GM18511 (cell line): Measurements from ENCODE around the gene LRRC4C.
"Not testable (repeated sequence)": the region's sequence is repeated elsewhere in the genome, so short reads cannot be mapped to it uniquely, and the experiment has no call there.

Experiments
- ATAC-seq: cut with Tn5 transposase; IDR thresholded peaks from one replicate; pipeline ENCODE4 v1.9.1; 2021; ENCODE audit warnings: mild to moderate bottlenecking, moderate library complexity; ENCODE audit not compliant: unreplicated experiment

Gene LRRC4C

DNA sequence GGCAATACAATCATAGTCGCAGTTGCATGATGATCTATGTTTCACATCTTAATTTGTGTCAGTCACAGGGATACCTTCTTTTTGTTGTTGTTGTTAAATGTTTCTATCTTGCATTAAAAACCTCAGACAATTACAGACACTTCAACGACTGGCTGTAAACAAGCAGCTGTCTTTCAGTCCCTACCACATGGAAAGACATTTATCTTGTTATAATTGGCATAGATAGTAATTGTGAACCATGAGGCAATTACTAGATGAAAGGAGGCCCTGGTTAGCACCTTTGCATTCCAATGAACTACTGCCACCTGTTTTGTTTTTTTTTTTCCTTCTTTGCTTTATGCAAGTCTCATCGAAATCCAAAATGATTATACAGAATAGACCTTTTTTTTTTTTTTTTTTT, 416.8 kb downstream of the LRRC4C start:
- ATAC-seq, result no peak

DNA sequence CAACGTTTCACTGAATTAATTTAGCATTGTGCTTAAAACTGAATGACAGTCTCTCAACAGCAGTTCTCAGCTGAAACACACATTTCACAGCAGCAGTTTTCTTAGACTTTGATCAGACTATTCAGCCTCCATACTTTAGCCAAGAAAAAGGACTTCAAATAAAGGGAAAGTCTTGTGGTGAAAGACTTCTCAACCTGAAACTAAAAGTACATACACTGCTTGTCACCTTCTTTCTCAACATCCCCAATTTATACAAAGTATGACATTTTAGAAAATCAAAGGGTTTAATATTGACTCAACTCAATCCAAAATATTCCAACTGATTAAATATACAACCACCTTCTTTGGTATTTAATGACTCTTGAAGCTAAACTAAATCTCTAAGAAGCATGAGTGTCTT, 419.0 kb downstream of the LRRC4C start:
- no peak for ATAC-seq

DNA sequence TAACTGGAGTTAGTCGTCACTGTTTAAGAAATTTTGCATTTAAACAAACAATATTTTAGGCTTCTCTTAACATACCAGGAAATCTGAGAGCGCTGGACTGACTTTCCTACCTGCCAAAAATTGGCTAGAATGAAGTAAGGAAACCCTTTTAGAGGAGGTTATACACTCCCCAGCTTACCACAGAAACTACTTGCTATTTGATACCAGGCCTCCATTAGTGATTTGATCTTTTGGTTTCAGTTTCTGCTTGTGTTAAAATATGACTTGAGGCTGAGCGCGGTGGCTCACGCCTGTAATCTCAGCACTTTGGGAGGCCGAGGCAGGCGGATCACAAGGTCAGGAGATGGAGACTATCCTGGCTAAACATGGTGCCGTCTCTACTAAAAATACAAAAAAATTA, 419.9 kb downstream of the LRRC4C start:
- no peak for ATAC-seq

DNA sequence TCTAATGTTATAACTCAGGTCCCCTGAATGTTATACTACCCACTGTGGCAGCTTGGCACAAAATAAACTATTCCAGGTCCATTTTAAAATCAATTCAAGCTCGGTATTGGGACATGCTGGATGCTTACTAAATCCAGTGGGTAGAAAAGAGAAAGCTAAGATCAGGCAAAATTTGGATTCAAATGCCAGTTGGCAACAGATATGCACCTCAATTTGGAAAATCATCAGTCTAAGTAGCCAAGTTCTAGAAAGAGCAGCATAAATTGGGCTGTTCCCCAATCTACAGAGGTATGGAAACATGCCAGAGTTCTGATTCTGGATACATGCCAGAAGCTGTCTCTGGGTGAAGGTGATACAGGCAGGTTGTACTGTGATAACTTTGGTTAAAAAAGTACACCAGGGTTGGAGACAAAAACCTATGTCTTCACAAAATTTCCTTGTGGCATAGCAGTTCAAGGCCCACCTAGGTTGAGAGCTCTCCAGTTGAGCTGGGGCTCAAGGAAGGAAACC, 427.8 kb downstream of the LRRC4C start:
- ATAC-seq, result no peak

DNA sequence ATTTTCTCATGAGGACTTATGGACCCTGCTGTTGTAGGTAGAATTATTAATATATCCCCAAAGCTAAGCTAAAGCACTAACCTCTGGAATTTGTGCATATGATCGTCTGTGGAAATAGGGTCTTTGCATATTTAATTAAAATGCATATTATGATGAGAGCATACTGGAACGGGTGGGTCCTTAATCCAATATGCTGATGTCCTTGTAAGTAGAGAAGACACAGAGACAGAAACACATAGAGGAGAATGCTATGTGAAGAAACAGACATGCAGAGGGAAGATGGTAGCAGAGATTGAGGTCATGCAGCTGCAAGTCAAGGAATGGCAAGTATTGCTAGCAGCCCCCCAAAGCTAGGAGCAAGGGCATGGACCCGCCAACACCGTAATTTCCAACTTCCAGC, 439.2 kb downstream of the LRRC4C start:
- ATAC-seq, result no peak

DNA sequence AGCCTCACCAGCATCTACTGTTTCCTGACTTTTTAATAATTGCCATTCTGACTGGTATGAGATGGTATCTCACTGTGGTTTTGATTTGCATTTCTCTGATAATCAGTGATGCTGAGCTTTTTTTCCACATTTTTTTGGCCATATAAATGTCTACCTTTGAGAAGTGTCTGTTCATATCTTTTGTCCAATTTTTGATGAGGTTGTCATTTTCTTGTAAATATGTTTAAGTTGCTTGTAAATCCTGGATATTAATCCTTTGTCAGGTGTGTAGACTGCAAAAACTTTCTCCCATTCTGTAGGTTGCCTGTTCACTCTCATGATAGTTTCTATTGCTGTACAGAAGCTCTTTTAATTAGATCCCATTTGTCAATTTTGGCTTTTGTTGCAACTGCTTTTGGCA, 439.8 kb downstream of the LRRC4C start:
- not testable (repeated sequence) for ATAC-seq

DNA sequence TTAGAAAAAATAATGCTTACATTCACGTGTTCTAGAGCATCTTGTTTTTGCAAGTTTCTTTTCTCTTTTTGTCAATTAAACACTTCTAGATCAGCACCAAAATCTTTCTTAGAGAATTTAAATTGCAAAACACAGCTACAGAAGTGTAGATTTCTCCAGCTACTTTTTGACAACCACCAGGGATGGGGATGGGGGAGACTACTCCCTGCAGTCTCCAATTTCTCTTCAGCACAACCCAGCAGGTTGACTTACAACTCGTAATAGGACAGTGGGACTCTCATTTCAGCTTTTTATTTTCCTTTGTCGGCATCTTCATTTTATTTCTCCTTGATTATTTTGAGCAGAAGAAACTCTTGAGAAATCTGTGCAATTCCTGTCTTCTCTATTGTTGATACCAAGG, 441.2 kb downstream of the LRRC4C start:
- ATAC-seq, result no peak

DNA sequence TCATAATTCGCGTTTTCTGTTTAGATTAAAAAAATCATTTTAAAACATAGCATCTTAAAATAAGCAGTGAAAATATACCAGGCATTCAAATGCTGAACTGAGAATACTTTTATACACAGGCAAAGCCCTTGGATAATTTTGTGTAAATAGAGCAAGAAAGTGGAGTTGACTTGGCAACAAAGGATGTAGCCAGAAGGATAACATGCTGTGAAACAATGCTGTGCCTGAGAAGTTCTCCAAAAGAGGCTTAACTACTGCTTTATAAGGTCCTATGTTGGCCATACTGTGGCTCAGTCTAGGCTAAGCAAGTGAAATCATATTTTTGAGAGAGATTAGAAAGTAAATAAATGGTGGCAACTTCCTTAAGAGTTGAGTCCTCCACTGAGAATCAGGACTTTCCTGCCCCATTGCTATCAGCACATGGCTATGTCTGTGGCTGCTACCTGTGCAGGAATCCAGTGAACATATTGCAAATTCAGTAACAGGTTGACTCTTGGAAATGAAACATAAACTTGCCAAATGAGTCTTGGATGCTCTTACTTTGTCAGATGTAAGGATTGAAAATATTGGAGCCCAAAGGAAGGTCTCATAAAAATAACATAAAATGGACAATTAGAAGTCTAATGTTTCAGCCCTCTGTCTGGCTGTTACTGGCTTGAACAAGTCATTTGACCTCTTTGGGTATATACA, 448.9 kb downstream of the LRRC4C start:
- no peak for ATAC-seq

GRCh38 chr11:41005986-41006385, 453.5 kb downstream of the LRRC4C start:
- no peak for ATAC-seq

GRCh38 chr11:41003339-41004282, 455.8 kb downstream of the LRRC4C start:
- no peak for ATAC-seq

DNA sequence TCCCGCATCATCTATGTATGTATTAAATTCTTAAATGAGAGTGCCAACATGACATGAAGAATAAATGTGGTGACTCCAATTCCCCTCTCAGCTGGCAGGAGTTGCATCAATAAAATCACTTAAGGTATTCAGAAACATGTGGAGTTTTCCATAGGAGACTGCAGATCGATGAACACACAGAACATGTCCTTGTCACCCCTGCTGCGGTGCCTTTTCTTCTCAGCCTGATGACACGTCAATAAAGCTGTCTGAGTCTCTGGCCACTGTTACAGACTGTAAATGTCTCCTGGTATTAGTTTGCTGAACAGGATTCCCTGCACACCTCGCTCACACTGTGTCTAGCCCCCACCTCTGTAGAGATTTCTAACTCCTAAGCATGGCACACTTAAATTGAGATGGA, 460.5 kb downstream of the LRRC4C start:
- ATAC-seq, result no peak

- ATAC-seq, result no peak
Observed at GRCh38 chr11:40987776-40988435, 471.5 kb downstream of the LRRC4C start.

DNA sequence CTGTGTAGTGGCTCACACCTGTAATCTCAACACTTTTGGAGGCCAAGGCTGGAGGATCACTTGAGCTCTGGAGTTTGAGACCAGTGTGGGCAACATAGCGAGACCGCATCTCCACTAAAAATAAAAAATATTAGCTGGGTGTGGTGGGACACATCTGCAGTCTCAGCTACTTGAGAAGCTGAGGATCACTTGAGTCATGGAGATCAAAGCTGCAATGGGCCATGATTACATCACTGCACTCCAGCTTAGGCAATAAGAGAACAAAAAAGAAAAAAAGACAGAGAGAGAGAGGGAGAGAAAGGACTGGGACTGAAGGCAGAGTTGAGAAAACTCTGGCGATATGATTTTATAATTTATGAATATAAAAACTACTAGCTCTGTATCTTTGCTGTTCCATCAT, 473.1 kb downstream of the LRRC4C start:
- ATAC-seq, result no peak

GRCh38 chr11:40975076-40975475, 484.4 kb downstream of the LRRC4C start:
- no peak for ATAC-seq

DNA sequence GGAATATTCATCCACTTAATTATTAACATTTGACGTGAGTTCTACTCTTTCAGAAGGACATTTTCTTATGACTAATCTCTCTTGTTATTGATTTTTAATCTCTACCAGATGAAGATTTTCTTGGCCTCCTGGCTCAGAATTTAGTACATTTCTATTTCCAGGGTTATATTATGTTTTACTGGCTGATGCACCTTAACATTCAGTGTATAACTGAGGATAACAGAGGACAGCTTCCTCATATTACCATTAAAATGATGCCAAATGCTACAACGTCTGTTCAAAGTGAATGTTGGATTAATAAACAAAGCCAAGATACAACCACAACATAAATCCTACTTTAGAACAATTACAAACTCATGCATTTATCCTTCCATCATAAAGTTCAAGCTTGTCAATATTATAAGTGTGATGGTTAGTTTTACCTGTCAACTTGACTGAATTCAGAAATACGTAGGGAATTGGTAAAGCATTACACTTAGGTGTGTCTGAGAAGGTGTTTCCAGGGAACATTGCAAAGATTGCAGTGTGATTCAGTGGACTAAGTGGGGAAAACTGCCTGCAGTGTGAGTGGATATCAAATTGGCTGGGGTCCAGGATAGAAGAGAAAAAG, 485.2 kb downstream of the LRRC4C start:
- no peak for ATAC-seq

GRCh38 chr11:40958707-40959106, 500.7 kb downstream of the LRRC4C start:
- ATAC-seq, result no peak

DNA sequence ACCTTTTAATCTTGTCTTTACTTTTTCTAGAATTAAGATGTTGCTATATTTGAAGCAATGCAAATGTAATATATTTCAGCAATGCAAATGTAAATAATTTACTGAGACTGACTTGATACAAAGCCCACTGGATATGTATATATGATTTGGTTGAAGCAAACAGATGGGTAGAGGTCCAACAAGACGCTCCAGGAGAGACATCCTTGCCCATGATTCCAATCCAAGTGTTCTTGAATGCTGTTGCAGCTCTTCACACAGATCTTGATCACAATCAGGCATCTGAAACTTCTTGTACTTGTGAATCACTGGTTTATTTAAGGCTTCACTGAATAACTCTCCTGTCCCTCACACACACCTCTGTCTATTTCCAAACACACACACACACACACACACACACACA, 507.0 kb downstream of the LRRC4C start:
- no peak for ATAC-seq

GRCh38 chr11:40938002-40938401, 521.5 kb downstream of the LRRC4C start:
- ATAC-seq, result no peak

GRCh38 chr11:40924915-40925314, 534.5 kb downstream of the LRRC4C start:
- ATAC-seq, result no peak

DNA sequence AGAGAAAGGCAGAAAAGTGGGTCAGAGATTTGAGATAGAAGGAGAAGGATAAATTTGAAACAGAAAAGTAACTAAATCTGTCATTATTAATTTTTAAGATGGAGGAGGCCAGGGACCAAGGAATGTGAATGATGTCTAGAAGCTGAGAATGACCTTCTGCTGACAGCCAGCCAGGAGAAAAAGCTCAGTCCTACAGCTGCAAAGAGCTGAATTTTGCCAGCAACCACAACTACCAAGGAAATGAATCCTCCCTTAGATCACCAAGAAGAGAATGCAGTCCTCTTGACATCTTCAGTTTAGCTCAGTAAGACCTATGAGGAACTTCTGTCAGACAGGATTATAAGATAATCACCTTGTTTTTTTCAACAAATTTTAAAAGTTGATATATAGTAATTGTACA, 538.2 kb downstream of the LRRC4C start:
- ATAC-seq, result no peak

- not testable (repeated sequence) for ATAC-seq
Observed at GRCh38 chr11:40910774-40911173, 548.7 kb downstream of the LRRC4C start.
